HG03565 (cell line): ENCODE data around the gene UBE2G2.

Source experiments
- ATAC-seq: cut with Tn5 transposase; IDR thresholded peaks from one replicate; pipeline ENCODE4 v1.9.1; 2021; ENCODE audit warnings: mild to moderate bottlenecking, moderate library complexity; ENCODE audit not compliant: unreplicated experiment

Gene UBE2G2

GRCh38 chr21:44732956-44733355 is 68.7 kb downstream of the UBE2G2 start:
- ATAC-seq, result no peak

DNA sequence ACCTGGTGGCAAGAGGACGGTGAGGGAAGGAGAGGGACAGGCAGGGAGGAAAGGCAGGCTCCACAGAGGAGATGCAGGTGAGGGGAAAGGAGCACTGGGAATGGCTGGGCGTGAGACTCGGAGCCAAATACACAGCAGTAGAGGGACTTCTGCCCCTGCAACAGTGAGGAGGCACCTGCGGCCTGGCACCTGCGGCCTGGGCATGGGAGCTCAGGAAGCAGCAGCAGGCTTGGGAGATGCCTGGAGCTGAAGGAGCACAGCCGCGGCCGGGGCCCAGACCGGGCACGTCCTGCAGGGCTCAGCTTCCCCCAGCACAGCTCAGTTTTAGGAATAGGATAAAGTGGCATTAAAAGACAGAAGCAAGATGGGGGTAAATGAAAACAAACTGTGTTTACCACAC is 69.4 kb downstream of the UBE2G2 start:
- no peak for ATAC-seq

- no peak for ATAC-seq
These were observed 70.6 kb downstream of the UBE2G2 start for GRCh38 chr21:44730951-44731579.

DNA sequence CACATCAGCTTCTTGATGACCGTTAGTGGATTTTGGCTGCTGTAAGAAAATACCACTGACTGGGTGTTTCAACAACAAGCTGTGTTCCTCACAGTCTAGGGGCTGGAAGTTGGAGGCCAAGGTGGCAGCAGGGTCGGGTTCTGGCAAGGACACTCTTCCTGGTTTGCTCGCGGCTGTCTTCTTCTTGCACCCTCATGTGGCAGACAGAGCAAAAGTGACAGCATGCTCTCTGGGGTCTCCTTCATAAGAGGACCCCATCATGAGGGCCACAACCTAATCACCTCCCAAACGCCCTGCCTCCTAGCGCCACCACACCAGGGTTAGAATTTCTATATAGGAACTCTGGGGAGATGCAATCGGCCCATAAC is 71.6 kb downstream of the UBE2G2 start:
- ATAC-seq, result no peak

DNA sequence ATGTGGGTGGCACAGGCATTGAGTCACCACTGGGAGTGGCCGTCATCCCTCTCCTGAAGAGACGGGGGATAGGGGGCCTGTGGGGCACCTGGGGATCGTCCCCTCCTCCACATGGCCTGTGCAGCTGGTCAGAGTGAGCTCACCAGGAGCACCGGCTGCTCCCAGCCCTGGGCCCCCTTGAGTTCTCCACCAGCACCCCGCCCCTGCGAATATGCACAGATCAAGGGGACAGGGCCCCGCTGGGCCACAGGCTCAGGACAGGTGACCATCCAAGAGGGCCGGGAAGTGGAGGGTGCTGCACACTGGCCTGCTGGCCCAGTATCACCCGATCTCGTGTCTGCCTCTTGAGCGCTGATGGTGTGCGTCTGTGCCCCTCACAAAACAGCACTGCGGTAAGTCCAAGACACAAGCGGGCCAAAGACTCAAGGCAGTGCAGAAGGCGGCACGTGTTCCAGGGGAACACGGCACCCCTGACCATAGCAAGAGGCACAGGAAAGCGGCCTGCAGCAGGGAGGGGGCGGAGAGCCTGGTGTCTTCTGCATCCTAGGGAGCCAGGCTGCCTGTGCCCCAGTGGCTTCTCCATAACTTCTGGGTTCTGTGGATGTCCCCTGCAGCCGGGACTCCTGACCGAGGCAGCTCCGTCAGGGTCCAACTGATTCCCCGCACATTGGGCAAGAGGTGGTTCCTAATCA is 72.1 kb downstream of the UBE2G2 start:
- ATAC-seq, result no peak

DNA sequence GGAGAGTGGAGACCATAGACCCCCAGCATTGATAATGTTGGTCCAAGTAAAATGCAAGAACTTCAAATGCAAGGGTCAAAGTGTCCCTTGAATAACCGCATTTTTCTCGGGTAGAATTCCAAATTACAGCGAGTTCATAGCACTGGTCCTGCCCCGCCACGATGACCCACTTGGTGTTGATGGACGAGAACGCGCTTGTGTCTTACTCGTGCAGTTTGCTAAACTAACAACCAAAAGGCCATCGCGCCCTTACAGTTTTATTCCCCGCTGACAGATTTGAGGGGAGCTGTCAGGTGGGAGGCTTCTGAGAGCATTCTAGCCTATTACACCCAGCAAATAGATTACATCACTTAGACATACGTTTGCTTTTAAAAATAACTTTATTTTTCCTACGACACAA is 72.9 kb downstream of the UBE2G2 start:
- no peak for ATAC-seq

- no peak for ATAC-seq
These were observed 73.9 kb downstream of the UBE2G2 start for GRCh38 chr21:44727757-44728156.

DNA sequence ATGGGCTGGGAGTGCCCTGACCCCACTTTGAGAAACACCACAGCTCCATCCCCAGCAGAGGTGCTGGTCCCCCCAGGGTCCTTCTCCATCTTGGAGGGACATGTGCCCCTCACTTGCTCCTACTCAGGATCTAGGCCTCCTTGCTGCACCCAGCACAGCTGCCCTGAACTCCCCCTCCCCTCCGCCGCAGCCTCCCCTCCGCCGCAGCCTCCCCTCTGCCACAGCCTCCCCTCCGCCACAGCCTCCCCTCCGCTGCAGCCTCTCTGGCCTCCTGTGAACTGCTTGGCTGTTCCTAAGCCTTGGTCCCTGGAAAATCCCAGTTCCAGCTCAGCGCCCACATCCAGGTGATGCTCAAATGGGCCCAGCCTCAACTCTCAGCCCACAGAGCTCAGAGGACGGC is 74.3 kb downstream of the UBE2G2 start:
- no peak for ATAC-seq

DNA sequence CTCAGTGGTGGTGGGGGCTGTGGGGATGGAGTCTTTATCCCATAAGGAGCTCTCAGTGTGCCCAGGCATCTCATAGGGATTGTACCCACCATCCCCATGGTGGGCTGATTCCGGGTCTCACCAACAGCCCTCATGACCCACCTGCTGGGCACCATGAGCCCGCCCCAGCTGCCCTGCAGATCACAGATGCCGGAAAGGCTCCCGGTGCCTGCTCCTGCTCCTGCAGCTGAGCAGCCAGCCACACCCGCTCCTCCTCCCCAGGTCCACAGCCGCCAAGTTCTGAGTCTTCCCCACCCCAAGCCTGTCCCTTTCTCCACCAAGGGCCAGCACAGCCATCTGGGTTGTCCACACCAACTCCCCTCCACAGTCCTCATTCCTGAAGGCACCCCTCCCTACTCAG is 74.8 kb downstream of the UBE2G2 start:
- no peak for ATAC-seq

DNA sequence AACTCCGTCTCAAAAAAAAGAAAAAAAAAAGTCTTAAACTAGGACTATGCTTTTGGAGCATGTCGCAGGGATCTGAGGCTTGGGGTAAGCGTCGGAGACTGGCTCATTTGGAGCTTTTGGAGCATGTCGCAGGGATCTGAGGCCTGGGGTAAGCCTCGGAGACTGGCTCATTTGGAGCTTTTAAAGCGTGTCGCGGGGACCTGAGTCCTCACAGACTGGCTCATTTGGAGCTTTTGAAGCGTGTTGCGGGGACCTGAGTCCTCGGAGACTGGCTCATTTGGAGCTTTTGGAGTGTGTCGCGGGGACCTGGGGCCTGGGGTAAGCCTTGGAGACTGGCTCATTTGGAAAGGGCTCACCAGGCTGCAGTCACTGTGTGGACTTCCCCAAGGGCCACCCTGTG is 76.7 kb downstream of the UBE2G2 start:
- no peak for ATAC-seq

DNA sequence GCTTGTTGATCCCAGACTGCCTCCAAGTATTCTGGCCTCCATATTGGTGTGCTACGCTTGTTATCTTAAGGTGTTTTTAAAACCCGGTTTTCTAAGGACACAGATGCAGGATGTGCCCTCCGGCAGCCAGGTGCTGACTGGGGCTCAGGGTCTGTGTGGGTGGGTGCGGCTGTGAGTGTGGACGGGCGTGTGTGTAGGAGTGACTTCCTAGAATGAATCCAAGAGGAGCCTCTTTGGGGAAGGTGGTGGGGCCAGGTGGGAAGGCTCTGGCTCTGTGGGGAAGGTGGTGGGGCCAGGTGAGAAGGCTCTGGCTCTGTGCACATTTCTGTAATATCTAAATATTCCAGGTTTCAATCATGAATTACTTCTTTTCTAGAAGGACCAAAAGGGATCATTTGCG is 77.4 kb downstream of the UBE2G2 start:
- ATAC-seq, result no peak

DNA sequence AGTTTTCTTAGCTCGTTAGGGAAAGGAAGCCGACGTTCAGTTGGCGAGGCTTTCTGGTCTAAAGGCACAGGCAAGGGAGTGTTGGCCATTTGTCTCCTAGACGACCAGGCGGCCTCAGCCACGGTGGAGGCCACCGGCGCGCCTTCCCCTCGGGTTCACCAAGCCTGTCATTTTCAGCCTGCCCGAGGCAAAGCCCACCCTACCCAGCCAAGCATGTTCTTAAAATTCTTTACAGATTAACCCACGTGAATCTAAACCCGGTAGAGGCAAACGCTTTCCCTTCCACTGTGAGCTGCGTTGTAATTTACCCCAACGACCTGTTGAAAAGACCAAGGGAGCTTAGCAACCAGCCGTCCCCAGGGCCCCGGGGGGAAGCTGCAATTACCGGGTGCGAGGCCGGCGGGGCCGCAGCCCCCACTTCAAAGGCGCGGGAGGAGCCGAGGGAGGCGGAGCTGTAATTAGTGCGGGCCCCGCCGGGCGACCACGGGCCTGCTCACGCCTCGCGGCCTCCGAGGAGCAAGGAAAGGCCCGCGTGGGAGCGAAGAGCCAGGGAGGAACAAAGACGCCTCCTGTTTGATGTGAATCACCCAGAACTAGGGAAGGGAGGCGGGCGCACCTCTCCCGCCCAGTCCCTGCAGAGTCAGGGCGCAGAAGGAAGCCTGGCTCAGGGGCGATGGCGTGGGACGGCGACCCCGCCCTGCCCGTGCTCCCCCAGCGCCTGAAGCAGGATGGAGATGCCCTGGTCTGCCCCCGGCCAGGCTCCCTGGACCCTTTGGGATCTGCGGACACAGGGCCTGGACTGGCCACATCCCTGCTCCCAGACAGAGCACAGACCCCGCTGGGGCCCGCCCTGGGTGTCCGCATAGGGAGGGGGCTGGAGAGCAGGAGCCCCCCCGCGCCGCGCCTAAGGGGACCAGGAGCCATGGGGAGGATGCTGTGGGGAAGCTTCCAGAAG is 78.2 kb downstream of the UBE2G2 start:
- no peak for ATAC-seq

DNA sequence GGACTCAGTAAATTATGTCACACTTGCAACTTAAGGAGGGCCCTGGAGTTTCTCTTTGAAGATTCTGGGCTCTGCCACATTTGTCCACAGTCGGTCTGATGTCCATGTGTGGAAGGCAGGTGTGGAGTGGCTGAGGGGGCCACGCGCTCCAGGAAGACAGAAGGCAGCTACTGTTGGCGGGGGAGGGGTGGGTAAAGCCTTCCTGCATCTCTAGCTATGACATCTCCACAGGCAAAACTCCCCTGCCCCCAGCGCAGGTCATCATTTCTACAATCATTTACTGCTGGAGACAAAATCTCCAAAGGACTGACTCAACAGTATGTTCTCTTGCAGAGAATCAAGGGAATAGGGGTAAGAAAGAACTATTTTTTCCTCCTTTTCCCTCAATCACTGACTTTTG is 78.9 kb downstream of the UBE2G2 start:
- no peak for ATAC-seq

DNA sequence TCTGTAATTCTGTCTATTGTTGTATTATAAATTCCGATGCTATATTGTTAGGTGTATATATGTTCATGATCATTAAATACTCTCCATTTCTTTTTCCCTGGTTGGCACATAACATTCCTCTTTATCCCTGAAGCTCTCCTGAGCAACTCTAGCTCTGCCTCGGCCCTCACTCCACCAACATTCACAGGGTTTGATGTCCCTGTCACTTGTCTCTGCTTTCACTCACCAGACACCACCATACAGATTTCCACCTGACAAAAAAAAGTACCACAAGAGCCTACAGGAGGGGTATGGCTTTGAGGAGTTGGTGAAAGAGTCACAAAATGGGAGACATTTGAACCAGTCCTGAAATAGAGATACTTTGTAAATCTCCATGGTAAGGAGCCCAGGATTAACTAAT is 81.5 kb downstream of the UBE2G2 start:
- ATAC-seq, result no peak
